ENCODE data around the gene DST.
A peak's percentile ranks its signal among the peaks of the same experiment; 100 is the strongest.

The DST gene

GRCh38 chr6:56539527-56540105 lies 103.1 kb downstream of the DST start:
- Histone ChIP-seq H3K36me3 (ENCODE audit: insufficient read depth, low read length) (0 out of 2 replicates have a peak, but pooled peaks cover 4% of the 10 kb centered on the region), H3K4me3 (ENCODE audit: low read depth, low read length) (0 out of 2 replicates have a peak overlapping the region, but pooled peaks have one; percentile 83), H3K27ac (ENCODE audit: low read depth, low read length) (no peak overlapping the region), H3K27me3 (ENCODE audit: insufficient read depth, low read length) (no peaks in the 10 kb centered on the region), H3K79me2 (ENCODE audit: control insufficient read depth, insufficient read depth, low read length, unreplicated experiment) (peaks cover 64% of the 10 kb centered on the region), H2AFZ (ENCODE audit: low read length, unreplicated experiment) (no peak overlapping the region), H3K4me1 (ENCODE audit: control insufficient read depth, insufficient read depth, low read length, unreplicated experiment) (peaks cover 60% of the 10 kb centered on the region)

DNA sequence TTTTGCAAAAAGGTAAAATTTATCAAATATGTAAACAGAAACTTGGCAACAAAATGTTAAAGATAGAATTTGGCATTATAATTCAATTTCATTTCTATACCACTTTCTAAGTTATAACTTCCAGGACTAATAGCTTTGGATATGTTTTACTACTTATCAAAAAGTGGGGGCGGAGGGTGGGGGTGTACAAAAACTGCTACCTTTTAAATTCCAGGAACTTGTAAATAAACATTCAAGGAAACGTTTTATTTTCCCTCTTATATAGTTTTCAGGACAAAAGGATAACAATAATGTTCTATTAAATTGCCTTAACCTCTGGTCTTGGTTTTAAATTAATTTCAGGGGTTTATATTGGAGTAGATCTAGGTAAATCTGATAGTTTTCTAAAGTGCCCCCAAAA lies 103.8 kb downstream of the DST start:
- Histone ChIP-seq H2AFZ (ENCODE audit: low read length, unreplicated experiment) (no peak overlapping the region), H3K4me1 (ENCODE audit: control insufficient read depth, insufficient read depth, low read length, unreplicated experiment) (peaks cover 52% of the 10 kb centered on the region), H3K36me3 (ENCODE audit: insufficient read depth, low read length) (0 out of 2 replicates have a peak, but pooled peaks cover 4% of the 10 kb centered on the region), H3K4me3 (ENCODE audit: low read depth, low read length) (no peak overlapping the region), H3K27ac (ENCODE audit: low read depth, low read length) (no peak overlapping the region), H3K79me2 (ENCODE audit: control insufficient read depth, insufficient read depth, low read length, unreplicated experiment) (peaks cover 59% of the 10 kb centered on the region), H3K27me3 (ENCODE audit: insufficient read depth, low read length) (no peaks in the 10 kb centered on the region)

DNA sequence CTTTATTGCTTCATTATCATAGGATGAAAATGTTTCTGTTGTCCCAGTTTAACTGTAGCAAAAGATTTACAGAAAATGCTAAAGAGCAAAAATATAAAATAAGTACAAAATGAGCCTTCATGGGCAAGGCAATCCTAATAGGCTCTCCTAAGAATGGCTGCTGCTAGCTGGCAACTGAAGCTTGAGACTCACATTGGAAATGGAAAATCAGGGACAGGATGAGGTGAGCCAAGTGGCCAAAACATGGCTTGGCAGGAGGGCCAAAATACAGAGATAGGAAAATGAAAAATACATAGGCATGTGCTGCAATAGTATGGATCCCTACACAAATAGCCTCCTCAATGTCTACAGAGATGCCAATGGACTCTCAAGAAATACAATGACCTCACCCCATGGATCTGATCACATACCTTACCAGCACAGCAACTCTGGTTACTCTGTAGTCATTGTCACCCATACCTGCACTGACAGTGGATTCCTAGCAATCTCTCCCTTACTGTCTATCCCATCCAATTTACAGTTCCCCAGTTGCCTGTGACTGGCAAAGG lies 105.4 kb downstream of the DST start:
- no peaks in the 10 kb centered on the region for H3K27me3 ChIP-seq (ENCODE audit: insufficient read depth, low read length)
- H3K4me1 ChIP-seq (ENCODE audit: control insufficient read depth, insufficient read depth, low read length, unreplicated experiment): peaks cover 51% of the 10 kb centered on the region
- H3K27ac ChIP-seq (ENCODE audit: low read depth, low read length): no peak overlapping the region
- no peak overlapping the region for H3K4me3 ChIP-seq (ENCODE audit: low read depth, low read length)
- H3K79me2 ChIP-seq (ENCODE audit: control insufficient read depth, insufficient read depth, low read length, unreplicated experiment): peaks cover 50% of the 10 kb centered on the region
- H3K36me3 ChIP-seq (ENCODE audit: insufficient read depth, low read length): 0 out of 2 replicates have a peak, but pooled peaks cover 12% of the 10 kb centered on the region
- H2AFZ ChIP-seq (ENCODE audit: low read length, unreplicated experiment): no peak overlapping the region

DNA sequence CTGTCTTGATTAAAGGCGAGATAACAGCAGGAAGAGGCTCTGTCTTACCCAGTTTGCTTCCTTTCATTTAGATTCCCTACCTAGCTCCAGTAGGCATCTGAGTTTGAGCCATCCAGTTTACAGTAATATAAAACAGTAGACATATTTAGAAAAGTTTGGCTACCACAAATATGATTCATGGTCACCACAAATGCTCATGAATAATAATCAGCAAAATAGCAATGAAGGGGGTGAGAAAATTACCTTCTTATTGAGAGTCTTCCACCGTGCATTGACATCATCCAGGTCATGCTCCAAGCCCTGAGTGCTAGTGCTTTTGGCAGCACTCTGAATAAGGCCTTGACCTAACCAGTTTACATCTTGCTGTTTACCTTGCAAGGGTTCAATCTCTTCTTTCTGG lies 106.2 kb downstream of the DST start:
- Histone ChIP-seq H3K27me3 (ENCODE audit: insufficient read depth, low read length) (no peaks in the 10 kb centered on the region), H2AFZ (ENCODE audit: low read length, unreplicated experiment) (no peak overlapping the region), H3K79me2 (ENCODE audit: control insufficient read depth, insufficient read depth, low read length, unreplicated experiment) (peaks cover 44% of the 10 kb centered on the region), H3K4me3 (ENCODE audit: low read depth, low read length) (no peak overlapping the region), H3K36me3 (ENCODE audit: insufficient read depth, low read length) (peaks cover 18% of the 10 kb centered on the region; the same call in 1 of the 2 replicates), H3K4me1 (ENCODE audit: control insufficient read depth, insufficient read depth, low read length, unreplicated experiment) (peaks cover 44% of the 10 kb centered on the region), H3K27ac (ENCODE audit: low read depth, low read length) (no peak overlapping the region)

GRCh38 chr6:56535626-56536025 lies 107.1 kb downstream of the DST start:
- H3K79me2 ChIP-seq (ENCODE audit: control insufficient read depth, insufficient read depth, low read length, unreplicated experiment): peaks cover 35% of the 10 kb centered on the region
- H3K27me3 ChIP-seq (ENCODE audit: insufficient read depth, low read length): no peaks in the 10 kb centered on the region
- H2AFZ ChIP-seq (ENCODE audit: low read length, unreplicated experiment): no peak overlapping the region
- no peak overlapping the region for H3K27ac ChIP-seq (ENCODE audit: low read depth, low read length)
- H3K4me3 ChIP-seq (ENCODE audit: low read depth, low read length): no peak overlapping the region
- peaks cover 18% of the 10 kb centered on the region; the same call in 1 of the 2 replicates for H3K36me3 ChIP-seq (ENCODE audit: insufficient read depth, low read length)
- peaks cover 35% of the 10 kb centered on the region for H3K4me1 ChIP-seq (ENCODE audit: control insufficient read depth, insufficient read depth, low read length, unreplicated experiment)

- Histone ChIP-seq H3K4me1 (ENCODE audit: control insufficient read depth, insufficient read depth, low read length, unreplicated experiment) (peaks cover 29% of the 10 kb centered on the region), H3K27ac (ENCODE audit: low read depth, low read length) (no peak overlapping the region), H3K27me3 (ENCODE audit: insufficient read depth, low read length) (no peaks in the 10 kb centered on the region), H3K36me3 (ENCODE audit: insufficient read depth, low read length) (peaks cover 19% of the 10 kb centered on the region), H3K4me3 (ENCODE audit: low read depth, low read length) (no peak overlapping the region), H2AFZ (ENCODE audit: low read length, unreplicated experiment) (no peak overlapping the region), H3K79me2 (ENCODE audit: control insufficient read depth, insufficient read depth, low read length, unreplicated experiment) (peaks cover 27% of the 10 kb centered on the region)
These were observed 107.8 kb downstream of the DST start for GRCh38 chr6:56534680-56535419.

DNA sequence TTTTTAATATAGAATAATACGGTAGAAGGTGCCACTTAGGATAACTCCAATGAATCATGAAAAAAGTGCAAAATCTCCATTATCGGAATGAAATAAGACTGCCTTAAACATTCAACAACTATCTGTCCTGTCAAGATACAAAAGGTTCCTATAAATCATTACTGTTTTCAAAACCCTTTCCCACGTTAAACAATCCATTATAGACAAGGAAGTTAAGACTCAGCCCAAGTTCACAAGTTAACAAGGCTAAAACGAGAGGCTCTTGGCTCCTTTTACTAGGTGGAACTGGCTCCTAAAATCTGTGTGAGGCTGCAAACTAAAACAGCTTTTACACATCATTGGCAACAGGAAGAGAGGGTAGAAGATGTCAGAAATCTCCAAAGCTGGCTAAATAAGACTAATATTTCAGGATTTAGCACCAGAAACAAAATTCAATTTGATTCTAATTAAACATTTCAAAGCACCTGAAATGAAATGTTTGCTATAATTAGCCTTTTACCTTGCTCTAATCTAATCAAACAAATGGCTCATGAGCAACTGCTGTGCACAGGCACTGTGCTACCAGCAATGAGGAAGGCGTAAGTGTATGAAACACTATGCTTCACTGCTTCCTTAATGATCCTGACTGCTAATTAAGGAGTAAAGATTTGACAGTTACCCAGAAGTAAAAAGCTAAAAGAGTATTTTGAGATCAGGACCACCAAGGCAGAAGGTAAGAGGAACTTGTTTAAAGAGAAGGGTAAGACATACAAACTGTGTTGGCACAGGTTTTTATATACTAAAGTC lies 109.7 kb downstream of the DST start:
- H3K27ac ChIP-seq (ENCODE audit: low read depth, low read length): no peak overlapping the region
- H3K79me2 ChIP-seq (ENCODE audit: control insufficient read depth, insufficient read depth, low read length, unreplicated experiment): peaks cover 12% of the 10 kb centered on the region
- no peaks in the 10 kb centered on the region for H3K27me3 ChIP-seq (ENCODE audit: insufficient read depth, low read length)
- H3K36me3 ChIP-seq (ENCODE audit: insufficient read depth, low read length): peaks cover 22% of the 10 kb centered on the region
- H2AFZ ChIP-seq (ENCODE audit: low read length, unreplicated experiment): no peak overlapping the region
- H3K4me3 ChIP-seq (ENCODE audit: low read depth, low read length): no peak overlapping the region
- H3K4me1 ChIP-seq (ENCODE audit: control insufficient read depth, insufficient read depth, low read length, unreplicated experiment): peaks cover 21% of the 10 kb centered on the region

DNA sequence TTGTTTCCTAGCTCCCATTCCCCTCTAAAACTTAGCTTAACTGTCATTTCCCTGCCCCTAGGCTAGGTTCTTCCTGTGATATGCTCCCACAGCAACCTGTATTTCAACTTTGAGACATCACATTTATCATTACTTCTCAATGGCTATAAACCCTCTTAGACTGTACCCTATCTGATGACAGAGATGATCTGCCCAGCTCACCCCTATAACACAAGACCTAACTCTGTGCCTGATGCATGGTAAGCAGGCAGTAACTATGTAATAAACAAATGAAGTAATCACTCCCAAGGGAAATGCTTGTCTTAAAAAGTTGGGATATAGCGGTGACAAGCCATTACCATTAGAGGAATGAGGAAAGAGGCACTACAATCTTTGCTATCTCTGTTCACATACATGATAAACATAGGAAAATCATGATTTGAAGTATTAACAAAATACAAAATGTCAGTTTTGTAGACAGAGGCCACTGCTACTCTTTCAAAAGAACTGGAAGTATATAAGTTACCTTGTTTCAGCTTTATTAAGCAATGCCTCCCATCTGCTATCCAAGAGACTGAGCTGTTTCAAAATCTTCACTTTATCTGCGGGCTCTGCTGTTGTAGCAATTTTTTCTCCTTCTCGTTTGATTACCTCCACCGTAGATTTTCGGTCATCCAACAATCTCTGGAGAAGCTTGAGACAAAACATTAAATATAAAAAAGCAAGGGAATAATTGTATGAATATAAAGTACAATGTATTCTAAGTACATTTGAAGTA lies 110.7 kb downstream of the DST start:
- peaks cover 26% of the 10 kb centered on the region for H3K4me1 ChIP-seq (ENCODE audit: control insufficient read depth, insufficient read depth, low read length, unreplicated experiment)
- H3K27me3 ChIP-seq (ENCODE audit: insufficient read depth, low read length): no peaks in the 10 kb centered on the region
- H3K79me2 ChIP-seq (ENCODE audit: control insufficient read depth, insufficient read depth, low read length, unreplicated experiment): peaks cover 5% of the 10 kb centered on the region
- no peak overlapping the region for H3K4me3 ChIP-seq (ENCODE audit: low read depth, low read length)
- H3K27ac ChIP-seq (ENCODE audit: low read depth, low read length): no peak overlapping the region
- peaks cover 27% of the 10 kb centered on the region for H3K36me3 ChIP-seq (ENCODE audit: insufficient read depth, low read length)
- no peak overlapping the region for H2AFZ ChIP-seq (ENCODE audit: low read length, unreplicated experiment)

GRCh38 chr6:56529594-56530191 lies 113.0 kb downstream of the DST start:
- H2AFZ ChIP-seq (ENCODE audit: low read length, unreplicated experiment): no peak overlapping the region
- H3K27me3 ChIP-seq (ENCODE audit: insufficient read depth, low read length): no peaks in the 10 kb centered on the region
- peaks cover 28% of the 10 kb centered on the region for H3K36me3 ChIP-seq (ENCODE audit: insufficient read depth, low read length)
- H3K27ac ChIP-seq (ENCODE audit: low read depth, low read length): peak overlapping the region; percentile 95
- peaks cover 44% of the 10 kb centered on the region for H3K4me1 ChIP-seq (ENCODE audit: control insufficient read depth, insufficient read depth, low read length, unreplicated experiment)
- no peaks in the 10 kb centered on the region for H3K79me2 ChIP-seq (ENCODE audit: control insufficient read depth, insufficient read depth, low read length, unreplicated experiment)
- H3K4me3 ChIP-seq (ENCODE audit: low read depth, low read length): no peak overlapping the region

Data from ACC112 (cell line).